Measurements from ENCODE around the gene DHFR2.
A peak's percentile ranks its signal among the peaks of the same experiment; 100 is the strongest.
"Not testable (repeated sequence)": the region's sequence is repeated elsewhere in the genome, so short reads cannot be mapped to it uniquely, and the experiment has no call there.

Gene DHFR2

DNA sequence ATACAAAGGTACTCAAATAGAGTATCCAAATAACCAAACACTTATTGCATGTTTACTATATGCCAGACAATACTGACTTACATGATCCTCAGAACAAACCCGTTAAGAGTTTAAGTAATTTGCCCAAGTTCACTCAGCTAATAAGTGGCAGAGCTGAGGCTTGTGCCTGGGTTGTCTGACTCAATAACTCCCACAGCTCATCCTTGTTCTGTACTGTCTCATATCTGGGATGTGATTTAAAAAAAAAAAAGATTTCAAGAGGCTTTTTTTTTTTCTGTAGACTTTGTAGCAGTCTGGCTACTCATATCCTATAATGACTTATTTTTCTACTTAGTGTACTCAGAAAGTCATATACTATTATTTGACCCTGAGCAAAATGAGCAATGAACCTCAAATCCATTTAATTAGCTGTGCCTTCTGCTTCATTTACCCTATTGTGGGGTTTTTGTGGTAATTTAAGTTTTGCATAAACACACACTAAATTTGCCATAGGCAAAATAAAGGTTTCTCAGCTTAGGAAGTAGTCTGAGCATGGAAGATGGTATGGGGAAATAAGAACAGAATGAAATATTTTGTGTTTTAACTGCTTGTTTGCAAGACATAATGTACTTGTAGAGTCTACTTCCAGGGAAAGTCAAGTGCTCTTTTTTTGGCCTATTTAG lies 3.2 kb upstream of the DHFR2 start:
- no peak for DNase-seq (ENCODE audit: low read depth)

DNA sequence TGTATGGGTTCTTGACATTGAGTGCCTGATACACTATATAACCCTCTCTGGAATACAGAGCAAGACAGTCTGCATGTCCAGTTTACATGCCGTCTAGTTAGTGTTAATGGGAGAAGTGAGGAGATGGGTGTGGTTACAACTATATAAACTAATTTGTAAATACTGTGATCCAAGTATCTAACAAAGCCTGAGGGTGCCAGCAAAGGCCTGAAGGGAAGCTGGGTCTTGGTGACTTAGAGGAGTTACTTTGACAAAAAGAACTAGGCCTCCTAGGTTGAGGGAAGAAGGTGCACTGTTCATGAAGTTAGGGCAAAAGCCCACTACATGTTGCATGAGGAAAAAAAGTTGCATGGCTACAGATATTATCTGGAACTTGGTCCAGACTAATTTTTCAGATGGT lies 2.4 kb upstream of the DHFR2 start:
- DNase-seq (ENCODE audit: low read depth), result no peak

DNA sequence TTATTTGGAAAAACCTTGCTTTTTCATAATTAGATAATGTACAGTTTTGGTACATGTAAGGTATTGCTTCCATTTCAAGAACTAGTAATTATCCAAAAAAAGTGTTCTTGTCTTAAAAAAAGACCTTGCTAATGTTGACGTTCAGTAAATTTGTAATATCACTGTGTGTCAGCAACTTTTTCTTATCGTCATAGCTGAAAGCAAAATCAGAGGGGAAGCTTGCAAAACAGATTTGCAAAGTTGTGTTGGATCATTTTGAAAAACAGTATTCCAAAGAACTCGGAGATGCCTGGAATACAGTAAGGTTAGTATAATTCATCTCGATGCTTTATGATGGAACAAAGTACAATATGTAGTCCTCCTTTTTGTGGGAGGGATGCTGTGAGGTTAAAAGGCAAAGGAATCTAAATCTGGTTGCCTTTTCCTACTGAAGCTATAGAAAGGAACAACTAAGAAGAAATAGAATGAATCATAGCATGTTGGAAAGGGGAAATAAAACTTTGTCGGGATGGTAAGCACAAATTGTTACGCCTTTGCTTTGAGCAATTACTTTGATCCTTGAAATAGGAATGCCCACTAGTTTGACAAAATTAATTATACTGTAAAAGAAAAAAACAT lies 1.6 kb upstream of the DHFR2 start:
- DNase-seq (ENCODE audit: low read depth), result no peak

GRCh38 chr3:94063496-94064119 lies 892 bp upstream of the DHFR2 start:
- DNase-seq (ENCODE audit: low read depth), result peak; percentile 16

- DNase-seq (ENCODE audit: low read depth), result no peak
Observed at GRCh38 chr3:94061297-94061696, 1.4 kb downstream of the DHFR2 start.

GRCh38 chr3:94050546-94050945 lies 12.2 kb downstream of the DHFR2 start:
- no peak for DNase-seq (ENCODE audit: low read depth)

GRCh38 chr3:94049267-94049666 lies 13.4 kb downstream of the DHFR2 start:
- no peak for DNase-seq (ENCODE audit: low read depth)

GRCh38 chr3:94046533-94046932 lies 16.2 kb downstream of the DHFR2 start:
- DNase-seq (ENCODE audit: low read depth), result no peak

GRCh38 chr3:94044100-94044936 lies 18.4 kb downstream of the DHFR2 start:
- not testable (repeated sequence) for DNase-seq (ENCODE audit: low read depth)

- DNase-seq (ENCODE audit: low read depth), result peak; percentile 6
Observed at GRCh38 chr3:94043285-94043684, 19.4 kb downstream of the DHFR2 start.

DNA sequence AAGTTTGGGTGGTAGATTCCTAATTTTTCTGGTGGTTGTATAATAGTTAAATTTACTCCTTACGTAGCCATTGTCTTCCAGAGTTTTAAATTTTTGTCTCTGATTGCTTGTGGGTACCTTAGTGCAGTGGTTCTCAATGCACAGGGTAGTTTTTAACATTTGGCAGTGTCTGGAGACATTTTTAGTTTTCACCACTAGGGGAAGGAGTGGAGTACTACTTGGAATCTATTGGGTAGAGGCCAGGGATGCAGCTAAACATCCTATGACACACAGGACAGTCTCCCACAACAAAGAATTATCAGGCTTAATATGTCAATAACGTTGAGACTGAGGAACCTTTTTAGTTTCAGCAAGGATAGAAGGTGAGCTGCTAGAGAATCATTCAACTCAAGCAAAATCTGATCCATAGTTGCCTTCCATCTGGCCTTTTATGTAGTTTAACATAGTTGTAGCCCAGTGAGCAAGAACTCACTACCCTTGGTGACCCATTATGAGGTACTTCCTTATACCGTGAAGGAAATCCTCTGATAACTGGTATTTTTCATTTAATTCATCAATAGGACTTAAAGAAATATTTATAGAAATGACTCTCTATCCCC lies 25.7 kb downstream of the DHFR2 start:
- peak; percentile 76 for DNase-seq (ENCODE audit: low read depth)

- DNase-seq (ENCODE audit: low read depth), result no peak
Observed at GRCh38 chr3:94028093-94028837, 34.5 kb downstream of the DHFR2 start, which contains the start of gene STX19. Gene STX19, minus strand, starts transcription at chr3:94028597. Its CDS starts 13,328 bp downstream, at chr3:94015269.

DNA sequence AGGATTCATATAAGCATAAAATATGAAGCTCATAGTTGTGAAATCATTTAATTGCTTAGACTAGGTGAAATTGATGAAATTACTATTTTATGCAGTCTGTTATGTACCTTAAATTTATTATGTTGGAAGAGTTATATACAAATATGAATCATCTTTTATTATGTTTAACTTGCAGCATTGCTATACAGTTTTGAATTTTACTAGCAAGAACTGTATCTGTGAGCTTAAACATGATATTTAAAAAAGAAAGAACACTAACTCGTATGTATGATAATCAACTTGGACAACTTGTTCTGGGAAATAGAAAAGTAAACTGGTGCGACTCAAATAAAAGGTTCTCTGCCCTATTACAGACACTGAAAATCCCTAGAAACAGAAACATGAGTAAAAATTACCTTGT lies 36.1 kb downstream of the DHFR2 start:
- DNase-seq (ENCODE audit: low read depth), result no peak

- no peak for DNase-seq (ENCODE audit: low read depth)
Observed at GRCh38 chr3:94024385-94024784, 38.3 kb downstream of the DHFR2 start.

DNA sequence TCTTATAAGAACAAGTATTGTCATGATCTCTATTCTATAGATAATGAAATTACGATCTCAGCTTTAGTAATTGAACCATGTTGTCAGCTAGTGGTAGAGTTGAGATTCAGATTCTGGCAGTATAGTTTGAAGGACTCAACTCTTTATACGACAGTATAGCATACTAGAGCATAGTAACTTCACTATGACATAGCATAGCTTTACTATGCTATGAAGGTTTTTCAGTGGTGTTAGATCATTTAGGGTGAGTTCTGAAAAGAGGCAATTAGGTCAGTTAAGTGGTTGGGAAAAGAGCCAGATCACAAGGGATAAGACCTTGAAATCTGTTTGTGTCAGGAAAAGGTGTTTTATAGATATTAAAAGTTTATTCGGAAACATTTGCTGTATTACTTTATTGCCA lies 42.4 kb downstream of the DHFR2 start:
- no peak for DNase-seq (ENCODE audit: low read depth)

- DNase-seq (ENCODE audit: low read depth), result no peak
Observed at GRCh38 chr3:94019659-94020058, 43.1 kb downstream of the DHFR2 start.

DNA sequence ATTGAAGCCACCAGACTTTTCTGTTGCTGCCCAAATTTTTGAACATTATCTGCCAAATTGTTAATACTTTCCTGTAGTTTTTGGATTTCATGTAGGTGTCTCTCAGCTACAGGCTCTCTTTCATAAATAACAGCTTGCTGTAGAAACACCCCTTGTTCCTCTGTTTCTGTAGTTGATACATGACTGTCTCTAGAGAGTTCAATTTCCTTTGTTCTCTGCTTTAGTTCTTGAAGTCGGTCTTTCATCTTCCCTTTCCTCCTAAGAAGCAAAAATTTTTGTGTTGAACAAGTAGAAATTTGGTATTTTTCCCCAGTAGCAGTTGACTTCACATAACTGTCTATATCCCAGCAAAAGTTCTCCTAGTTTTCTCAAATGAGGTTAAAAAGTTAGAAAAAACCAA lies 47.7 kb downstream of the DHFR2 start:
- DNase-seq (ENCODE audit: low read depth), result no peak

- no peak for DNase-seq (ENCODE audit: low read depth)
Observed at GRCh38 chr3:94012185-94012584, 50.5 kb downstream of the DHFR2 start.

DNA sequence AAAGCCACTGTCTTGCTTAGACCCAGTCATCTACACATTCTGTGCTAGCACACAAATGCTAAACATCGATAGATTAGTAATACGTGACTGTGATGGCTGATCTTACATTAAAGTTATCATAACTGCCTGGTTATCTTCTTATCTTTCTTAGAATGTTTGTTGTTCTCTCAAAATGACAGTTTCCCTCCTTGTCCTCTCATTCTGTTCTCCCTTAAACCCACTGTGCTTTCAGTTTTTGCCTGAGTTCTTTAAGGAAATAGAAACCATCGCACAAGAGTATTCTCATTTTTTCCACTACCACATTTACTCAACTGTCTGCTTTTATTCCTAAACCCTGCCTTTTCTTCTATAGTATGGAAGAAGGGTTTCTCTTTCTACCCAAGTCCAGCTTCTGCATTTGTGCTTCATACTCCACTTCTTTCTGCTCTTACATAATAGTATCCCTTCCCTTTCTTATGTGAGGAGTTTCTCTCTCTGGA lies 51.4 kb downstream of the DHFR2 start:
- DNase-seq (ENCODE audit: low read depth), result no peak

DNA sequence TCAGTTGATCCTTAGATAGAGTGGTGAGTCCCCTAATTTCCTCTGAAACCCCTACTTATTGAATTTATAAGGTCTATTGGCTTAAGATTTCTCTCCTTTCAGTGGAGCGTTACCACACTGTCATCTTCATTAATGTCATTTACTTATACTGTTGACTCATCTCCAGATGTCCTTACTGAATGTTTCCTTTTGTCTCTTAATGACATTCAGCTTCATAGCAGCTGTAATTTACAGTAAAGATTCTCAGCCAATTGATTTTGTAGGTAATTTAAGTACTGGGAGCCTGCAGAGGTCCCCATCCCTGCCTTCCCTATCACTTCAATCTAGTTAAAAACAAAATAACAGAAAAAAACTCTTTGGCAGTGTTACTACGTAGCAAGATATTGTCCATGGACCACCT lies 53.1 kb downstream of the DHFR2 start:
- DNase-seq (ENCODE audit: low read depth), result no peak

GRCh38 chr3:94008253-94008652 lies 54.5 kb downstream of the DHFR2 start:
- DNase-seq (ENCODE audit: low read depth), result no peak

All from ELR (cell line).